Thoracic aorta (tissue), 2 donors: ENCODE results near the gene ECE1. TPM values are rescaled to one million over a fixed set of nuclear protein-coding genes. Genes with fewer than 3 reads are reported as not detected.

Experiments
- ATAC-seq: fragments of 150-250 bp; one replicate; pipeline ENCODE4 v1.8.0; 2017; ENCODE audit warnings: low read depth; ENCODE audit not compliant: insufficient number of reproducible peaks, low FRiP score
- DNase-seq: peaks from one replicate; pipeline ENCODE4 v3.0.0-alpha.2; 2020; ENCODE audit warnings: low spot score
- H3K27ac ChIP-seq, 2 donors: fragments of 200-600 bp; sonication (generic); 1 replicate in 1 of 2; 2 replicates in 1 of 2; pipeline ENCODE4 v1.5.1; 2016; ENCODE audit warnings: mild to moderate bottlenecking in 2 of 2, moderate library complexity in 2 of 2
- H3K27me3 ChIP-seq: fragments of 200-600 bp; sonication (generic); replicated peaks from 2 replicates; pipeline ENCODE4 v1.6.0; 2016; ENCODE audit warnings: mild to moderate bottlenecking; ENCODE audit not compliant: insufficient read depth
- H3K36me3 ChIP-seq: fragments of 200-600 bp; sonication (generic); one replicate; pipeline ENCODE4 v1.5.1; 2016
- H3K4me1 ChIP-seq, 2 donors: fragments of 200-600 bp; sonication (generic); 1 replicate in 1 of 2; 2 replicates in 1 of 2; pipeline versions ENCODE4 v1.5.1 to v1.6.0; 2016; ENCODE audit warnings: low read depth in 2 of 2, mild to moderate bottlenecking in 1 of 2; ENCODE audit not compliant: control insufficient read depth in 1 of 2
- H3K4me3 ChIP-seq: fragments of 200-600 bp; sonication (generic); 2 replicates; pipeline ENCODE4 v1.5.1; 2016; ENCODE audit warnings: mild to moderate bottlenecking
- H3K9me3 ChIP-seq: fragments of 200-600 bp; sonication (generic); 2 replicates; pipeline ENCODE4 v1.5.1; 2016
- total RNA-seq, 2 donors: library from RNA; depleted of rRNA; stranded (reverse); fragments of >200 nt; gene quantifications; one replicate each; pipeline versions ENCODE4 v1.1.0 to v1.2.3, GENCODE V29; 2016
- TF ChIP-seq, protein P1 (sequence below): fragments of 200-600 bp; sonication (generic); IDR thresholded peaks from one replicate; pipeline ENCODE4 v1.5.1; 2019; ENCODE audit warnings: antibody characterized with exemption

The ECE1 gene
- total RNA-seq, 2 donors from 2014 or later = 103 to 124 TPM

DNA sequence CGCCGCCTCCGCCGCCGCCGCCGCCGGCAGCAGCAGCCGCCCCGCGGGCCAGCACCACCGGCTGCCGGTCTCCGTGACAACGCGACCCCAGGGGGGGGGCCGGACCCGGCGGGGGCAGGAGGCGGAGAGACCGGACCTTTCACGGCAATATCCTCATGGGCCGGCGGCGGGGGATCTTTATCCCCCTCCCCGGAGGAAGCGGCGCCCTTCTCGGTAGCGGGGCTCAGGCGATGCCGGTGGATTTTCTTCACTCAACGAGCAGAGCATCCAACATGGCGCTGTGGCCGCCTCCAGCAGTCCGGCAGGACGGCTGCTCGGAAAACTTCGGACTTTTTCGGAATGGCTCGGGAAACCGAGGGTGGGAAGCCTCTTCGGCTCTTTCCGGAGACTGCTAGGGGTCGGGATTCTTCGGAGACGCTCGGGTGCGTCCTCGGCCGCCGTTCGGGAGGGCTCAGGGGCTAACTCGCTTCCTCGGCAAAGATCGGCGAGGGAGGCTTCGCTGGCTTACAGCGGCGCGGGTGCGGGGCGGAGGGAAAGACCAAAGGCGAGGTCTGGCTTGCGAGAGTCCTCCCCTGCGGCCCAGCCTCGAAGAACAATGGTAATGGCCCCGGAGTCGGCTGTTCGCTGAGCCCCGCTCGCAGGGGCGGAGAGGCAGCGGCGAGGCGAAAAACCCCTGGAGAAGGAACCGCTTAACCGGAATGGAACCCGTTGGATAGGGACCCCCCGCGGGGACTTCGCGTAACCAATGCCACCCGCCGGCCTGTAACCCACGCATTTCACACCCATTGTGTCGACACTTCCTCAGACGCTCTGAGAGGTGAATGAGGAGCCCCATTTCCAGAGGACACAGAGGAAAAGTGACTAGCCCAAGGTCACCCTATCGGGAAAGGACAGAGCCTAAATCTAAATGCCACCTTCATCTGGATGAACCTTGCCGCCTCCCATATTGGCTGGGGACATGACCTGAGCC lies 113.4 kb downstream of the ECE1 start, which contains the start of gene EIF4G3:
EIF4G3 (minus strand) TSS at position 312 of the 970 bp plus-strand sequence. CDS start 174,155 bp downstream, outside the sequence.
- TF ChIP-seq, protein P1, sequence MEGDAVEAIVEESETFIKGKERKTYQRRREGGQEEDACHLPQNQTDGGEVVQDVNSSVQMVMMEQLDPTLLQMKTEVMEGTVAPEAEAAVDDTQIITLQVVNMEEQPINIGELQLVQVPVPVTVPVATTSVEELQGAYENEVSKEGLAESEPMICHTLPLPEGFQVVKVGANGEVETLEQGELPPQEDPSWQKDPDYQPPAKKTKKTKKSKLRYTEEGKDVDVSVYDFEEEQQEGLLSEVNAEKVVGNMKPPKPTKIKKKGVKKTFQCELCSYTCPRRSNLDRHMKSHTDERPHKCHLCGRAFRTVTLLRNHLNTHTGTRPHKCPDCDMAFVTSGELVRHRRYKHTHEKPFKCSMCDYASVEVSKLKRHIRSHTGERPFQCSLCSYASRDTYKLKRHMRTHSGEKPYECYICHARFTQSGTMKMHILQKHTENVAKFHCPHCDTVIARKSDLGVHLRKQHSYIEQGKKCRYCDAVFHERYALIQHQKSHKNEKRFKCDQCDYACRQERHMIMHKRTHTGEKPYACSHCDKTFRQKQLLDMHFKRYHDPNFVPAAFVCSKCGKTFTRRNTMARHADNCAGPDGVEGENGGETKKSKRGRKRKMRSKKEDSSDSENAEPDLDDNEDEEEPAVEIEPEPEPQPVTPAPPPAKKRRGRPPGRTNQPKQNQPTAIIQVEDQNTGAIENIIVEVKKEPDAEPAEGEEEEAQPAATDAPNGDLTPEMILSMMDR = no peak
- peak within 1 kb of the TSS; percentile 87 for H3K4me3 ChIP-seq
- H3K4me1 ChIP-seq = peaks cover 3 to 20% of the 10 kb centered on the region in 2 donors
- no peaks in the 10 kb centered on the region for H3K36me3 ChIP-seq
- ATAC-seq = peak; percentile 94
- no peaks in the 10 kb centered on the region for H3K27me3 ChIP-seq
- DNase-seq = peak; percentile 94
- H3K27ac ChIP-seq = peak within 1 kb of the TSS; percentile 83 to 87
- no peaks in the 10 kb centered on the region for H3K9me3 ChIP-seq

DNA sequence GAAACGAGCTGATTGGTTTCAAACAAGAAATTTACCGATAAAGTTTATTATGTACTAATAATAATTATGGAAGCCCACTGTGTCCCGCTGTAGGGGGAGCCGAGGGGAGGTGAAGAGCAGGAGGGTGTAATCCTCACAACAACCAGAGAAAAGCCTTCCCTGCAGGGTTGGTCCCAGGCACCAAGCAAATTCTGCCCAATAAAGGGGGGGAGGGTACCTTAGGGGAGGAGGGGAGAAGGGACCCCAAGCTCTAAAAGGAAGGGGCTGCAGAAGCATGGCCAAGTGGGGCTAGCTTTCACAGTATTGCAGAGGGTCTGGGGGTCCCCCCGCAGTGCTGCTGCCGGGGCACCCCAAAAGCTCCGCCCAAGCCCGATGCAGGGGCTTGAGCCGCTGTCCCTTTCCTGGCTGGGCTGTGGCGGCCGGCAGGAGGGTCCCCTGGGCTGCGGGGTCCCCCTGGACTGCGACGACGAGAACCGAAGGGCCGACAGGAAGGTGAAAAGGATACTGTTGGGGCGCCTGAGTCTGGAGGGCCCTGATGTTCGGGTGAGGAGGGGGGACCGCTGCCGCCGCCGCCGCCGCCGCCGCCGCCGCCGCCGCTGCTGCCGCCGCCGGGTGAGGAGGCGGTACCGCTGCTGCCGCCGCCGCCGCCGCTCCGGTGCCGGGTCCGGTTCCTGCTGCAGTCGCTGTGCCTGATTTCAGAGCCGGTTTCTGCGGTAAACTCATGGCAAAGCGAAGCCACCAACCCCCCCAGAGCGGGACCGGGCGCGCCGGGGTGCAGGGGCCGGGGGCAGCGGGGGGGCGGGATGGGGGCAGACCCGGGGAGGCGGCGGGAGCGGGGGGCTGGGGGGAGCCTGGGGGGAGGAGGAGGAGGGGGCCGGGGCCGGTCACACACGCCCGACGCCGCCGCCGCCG lies 114.3 kb downstream of the ECE1 start:
- Histone ChIP-seq H3K36me3 (no peaks in the 10 kb centered on the region), H3K4me3 (peak overlapping the region; percentile 87), H3K27me3 (no peaks in the 10 kb centered on the region), H3K4me1 (peaks cover 7 to 30% of the 10 kb centered on the region in 2 donors), H3K9me3 (no peaks in the 10 kb centered on the region), H3K27ac (peak overlapping the region; percentile 83 to 87)
- no peak for DNase-seq
- ATAC-seq = no peak
- TF ChIP-seq, protein P1 = no peak

DNA sequence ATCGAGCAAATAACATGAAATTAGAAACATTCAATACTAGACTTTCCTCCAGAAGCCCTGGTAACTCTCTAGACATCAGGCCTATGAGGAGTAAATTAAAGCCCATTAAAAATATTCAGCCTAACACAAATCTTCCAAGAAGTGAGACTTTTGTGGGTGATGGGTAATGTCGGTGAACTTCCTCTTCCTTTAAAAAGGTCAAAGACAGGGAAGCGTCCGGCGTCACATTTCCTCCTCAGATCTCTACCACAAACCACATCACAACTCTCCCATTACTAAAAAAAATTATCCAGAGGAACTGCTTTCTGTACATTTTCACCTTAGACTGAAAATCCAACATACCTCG lies 115.0 kb downstream of the ECE1 start:
- ATAC-seq (no peak), DNase-seq (no peak)
- H3K4me1 ChIP-seq = peaks cover 11 to 36% of the 10 kb centered on the region in 2 donors
- TF ChIP-seq, protein P1 = no peak
- H3K27ac ChIP-seq = peak overlapping the region; percentile 83 to 87
- no peaks in the 10 kb centered on the region for H3K9me3 ChIP-seq
- H3K36me3 ChIP-seq = peaks cover 1% of the 10 kb centered on the region
- H3K4me3 ChIP-seq = peak overlapping the region; percentile 87
- H3K27me3 ChIP-seq = no peaks in the 10 kb centered on the region

DNA sequence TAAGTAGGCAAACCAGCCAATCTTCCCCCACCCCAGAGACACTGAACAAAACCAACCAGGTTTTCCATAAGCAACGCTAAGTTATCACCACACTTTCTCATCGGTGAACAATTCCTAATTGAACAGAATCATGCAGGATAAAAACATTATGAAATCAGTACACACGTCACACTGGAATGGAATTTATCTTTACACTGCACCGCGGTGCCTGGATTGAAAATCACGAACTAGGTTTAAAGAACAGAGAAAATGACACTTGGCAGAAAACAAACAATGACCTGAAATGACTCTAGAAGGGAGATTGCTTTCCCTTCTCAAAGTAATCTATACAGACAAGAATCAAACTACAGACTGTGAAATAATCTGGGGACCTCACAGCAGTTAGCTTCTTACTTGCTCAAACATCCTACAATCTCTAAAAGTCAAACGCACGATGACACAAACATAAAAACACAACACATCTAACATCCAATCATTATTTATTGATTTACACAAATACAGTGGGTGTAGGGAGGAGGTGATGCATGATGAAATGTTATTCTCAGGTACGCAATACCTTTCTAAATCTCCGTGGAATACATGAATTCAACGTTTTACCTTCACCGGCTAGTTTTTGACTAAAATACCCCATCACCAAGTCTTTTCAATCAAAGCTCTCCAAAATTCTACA lies 115.5 kb downstream of the ECE1 start:
- Histone ChIP-seq H3K4me1 (peaks cover 11 to 36% of the 10 kb centered on the region in 2 donors), H3K27me3 (no peaks in the 10 kb centered on the region), H3K27ac (peak overlapping the region; percentile 83 to 87), H3K9me3 (no peaks in the 10 kb centered on the region), H3K4me3 (peak overlapping the region; percentile 87), H3K36me3 (peaks cover 3% of the 10 kb centered on the region)
- TF ChIP-seq, protein P1 = no peak
- no peak for ATAC-seq
- DNase-seq = no peak
